IPS DF 6.9 (cell line): Measurements from ENCODE around the gene TBC1D20.

Source experiments
- DNase-seq: peaks from one replicate; pipeline ENCODE4 v3.0.0-alpha.2; 2013; ENCODE audit warnings: low read depth, low spot score
- H3K27ac ChIP-seq: one replicate; pipeline ENCODE4 v1.5.1; 2013; ENCODE audit warnings: low read length, control low read depth
- H3K27me3 ChIP-seq: 2 replicates; pipeline ENCODE4 v1.6.1; 2013; ENCODE audit warnings: mild to moderate bottlenecking, low read length; ENCODE audit not compliant: control insufficient read depth, insufficient read depth
- H3K36me3 ChIP-seq: 2 replicates; pipeline ENCODE4 v1.6.1; 2013; ENCODE audit warnings: low read length; ENCODE audit not compliant: control insufficient read depth, insufficient read depth
- H3K4me1 ChIP-seq: 2 replicates; pipeline ENCODE4 v1.6.1; 2013; ENCODE audit warnings: low read length; ENCODE audit not compliant: control insufficient read depth, insufficient read depth
- H3K4me3 ChIP-seq: 2 replicates; pipeline ENCODE4 v1.5.1; 2013; ENCODE audit warnings: mild to moderate bottlenecking, low read length
- H3K9me3 ChIP-seq: 2 replicates; pipeline ENCODE4 v1.6.1; 2013; ENCODE audit warnings: low read length, inconsistent platforms; ENCODE audit not compliant: control insufficient read depth, insufficient read depth
- WGBS: extraction: QIAGEN DNeasy Blood & Tissue Kit; methylation state at CpG from one replicate; pipeline ENCODE4 v1.1.7; 2013; ENCODE audit warnings: mixed read lengths, missing lambda C conversion rate; ENCODE audit not compliant: insufficient read length, insufficient coverage; 5-methylcytosine and 5-hydroxymethylcytosine counted together

The TBC1D20 gene

DNA sequence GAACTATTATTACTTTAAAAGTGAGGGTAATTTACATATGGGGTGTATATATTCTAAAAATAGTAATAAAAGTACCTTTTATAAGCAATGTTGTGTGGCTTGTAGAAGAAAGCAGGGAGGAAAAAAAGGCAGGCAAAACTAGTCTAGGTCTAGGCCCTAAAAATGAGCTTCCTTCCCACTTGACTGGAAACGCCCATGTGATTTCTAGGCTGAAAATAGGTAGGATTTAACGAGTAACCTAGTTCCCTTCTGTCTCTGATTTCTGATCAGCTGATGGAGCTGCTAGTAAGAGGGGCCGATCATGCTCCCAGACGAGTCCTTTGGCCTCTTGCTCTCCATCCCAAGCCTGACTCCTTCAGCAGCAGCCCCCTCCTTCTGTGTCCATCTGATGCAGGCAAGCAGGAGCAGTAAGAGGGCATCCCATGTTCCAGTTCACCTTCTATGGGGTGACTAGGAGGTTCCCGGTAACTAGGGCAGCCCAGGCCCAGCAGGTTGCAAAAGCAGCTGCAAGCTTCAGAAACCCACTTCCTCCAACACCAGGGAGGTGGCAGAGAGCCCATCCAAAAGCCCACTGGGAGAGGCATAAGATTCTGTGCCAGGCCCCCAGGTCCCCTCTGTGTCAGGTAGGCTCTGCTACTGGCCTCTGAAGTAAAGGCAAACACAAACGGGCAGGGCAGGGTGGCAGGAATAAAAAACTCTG, 24.4 kb downstream of the TBC1D20 start:
- no CpG with 5 or more reads among the region's 6 CpGs for WGBS
- DNase-seq: no peak
- Histone ChIP-seq H3K27me3 (no peaks in the 10 kb centered on the region), H3K4me1 (peaks cover 4% of the 10 kb centered on the region; the same call in 1 of the 2 replicates), H3K9me3 (no peaks in the 10 kb centered on the region), H3K36me3 (peaks cover 4% of the 10 kb centered on the region), H3K4me3 (no peak overlapping the region), H3K27ac (no peak overlapping the region)

DNA sequence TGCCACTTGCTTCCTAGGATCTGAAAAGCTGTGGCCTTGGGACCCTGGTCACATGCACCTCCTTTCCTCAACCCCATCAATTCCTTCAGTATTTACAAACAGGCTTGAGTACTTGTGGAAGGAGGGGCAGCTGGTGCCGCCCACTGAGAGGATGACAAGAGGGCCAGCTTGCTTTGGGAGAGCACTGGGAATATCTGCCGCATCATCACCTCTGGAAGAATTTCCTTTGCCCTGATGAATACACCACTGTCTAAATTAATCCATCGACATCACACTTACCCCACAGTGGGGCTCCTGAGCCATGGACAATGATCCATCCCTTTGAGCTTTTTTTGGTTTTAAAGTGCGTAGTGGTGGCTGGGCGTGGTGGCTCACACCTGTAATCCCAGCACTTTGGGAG, 25.9 kb downstream of the TBC1D20 start:
- no peak for DNase-seq
- no peaks in the 10 kb centered on the region for H3K27me3 ChIP-seq
- no CpG with 5 or more reads among the region's 5 CpGs for WGBS
- peaks cover 4% of the 10 kb centered on the region; the same call in 1 of the 2 replicates for H3K4me1 ChIP-seq
- no peak overlapping the region for H3K4me3 ChIP-seq
- no peaks in the 10 kb centered on the region for H3K9me3 ChIP-seq
- peaks cover 4% of the 10 kb centered on the region for H3K36me3 ChIP-seq
- H3K27ac ChIP-seq: no peak overlapping the region

DNA sequence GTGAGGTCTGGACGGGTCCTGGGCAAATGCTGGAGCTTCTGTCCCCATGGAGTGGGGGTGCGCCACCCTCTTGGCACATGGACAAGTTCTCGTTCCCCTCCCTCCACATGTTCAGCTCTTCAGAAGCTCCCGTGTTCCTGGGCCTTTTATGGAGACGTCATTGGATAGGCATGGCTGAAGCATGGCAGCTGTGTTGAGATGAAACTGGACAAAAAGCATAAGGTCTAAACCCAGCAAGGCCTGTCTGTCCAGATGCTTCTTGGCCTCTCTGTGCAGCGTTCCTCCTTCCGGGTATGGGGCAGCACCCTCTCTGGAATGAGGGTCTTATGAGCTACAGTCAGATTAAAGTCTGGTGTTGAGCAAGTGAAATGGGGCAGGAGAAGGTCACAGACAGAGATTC, 26.8 kb downstream of the TBC1D20 start:
- WGBS: no CpG with 5 or more reads among the region's 7 CpGs
- H3K27me3 ChIP-seq: no peaks in the 10 kb centered on the region
- H3K4me3 ChIP-seq: no peak overlapping the region
- no peaks in the 10 kb centered on the region for H3K9me3 ChIP-seq
- peaks cover 9% of the 10 kb centered on the region for H3K36me3 ChIP-seq
- H3K27ac ChIP-seq: no peak overlapping the region
- DNase-seq: no peak
- peaks cover 4% of the 10 kb centered on the region; the same call in 1 of the 2 replicates for H3K4me1 ChIP-seq

DNA sequence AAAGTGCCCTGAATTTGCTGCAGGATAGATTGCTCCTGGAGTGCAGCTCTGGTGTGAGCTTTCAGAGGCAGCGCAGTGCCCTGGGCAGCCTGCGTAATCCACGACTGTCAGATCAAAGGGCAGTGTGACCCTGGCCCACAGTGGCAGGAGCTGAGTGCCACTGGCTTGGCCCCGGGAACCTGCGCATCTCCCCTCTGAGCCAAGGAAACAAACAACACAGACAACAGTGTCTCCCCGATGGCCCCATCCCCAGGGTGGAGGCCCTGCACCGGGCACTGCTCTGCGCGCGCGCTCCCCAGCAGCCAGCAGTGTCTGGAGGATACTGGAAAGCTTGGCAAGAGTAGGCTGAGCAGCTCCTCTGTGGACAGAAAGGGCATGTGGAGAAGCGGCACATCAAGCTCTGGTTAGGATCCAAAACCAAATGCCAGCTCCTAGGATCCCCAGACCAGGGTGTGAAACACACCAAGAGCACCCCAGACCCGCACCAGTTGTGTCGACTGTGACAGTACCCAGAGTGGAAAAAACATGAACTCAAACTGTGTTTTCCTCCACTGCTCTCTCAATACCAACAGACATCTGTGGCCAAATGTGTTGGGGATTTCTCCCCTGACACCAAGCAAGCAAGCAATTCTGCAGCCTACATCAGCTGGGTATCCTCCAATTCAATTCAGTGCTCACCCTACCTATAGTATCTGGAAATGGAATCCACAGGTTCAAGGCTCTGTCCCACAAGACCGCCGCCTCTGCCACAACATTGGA, 27.5 kb downstream of the TBC1D20 start:
- H3K27me3 ChIP-seq: no peaks in the 10 kb centered on the region
- no peak overlapping the region for H3K4me3 ChIP-seq
- H3K36me3 ChIP-seq: peaks cover 12% of the 10 kb centered on the region
- H3K4me1 ChIP-seq: peaks cover 4% of the 10 kb centered on the region; the same call in 1 of the 2 replicates
- no CpG with 5 or more reads among the region's 16 CpGs for WGBS
- no peak overlapping the region for H3K27ac ChIP-seq
- no peak for DNase-seq
- H3K9me3 ChIP-seq: no peaks in the 10 kb centered on the region

DNA sequence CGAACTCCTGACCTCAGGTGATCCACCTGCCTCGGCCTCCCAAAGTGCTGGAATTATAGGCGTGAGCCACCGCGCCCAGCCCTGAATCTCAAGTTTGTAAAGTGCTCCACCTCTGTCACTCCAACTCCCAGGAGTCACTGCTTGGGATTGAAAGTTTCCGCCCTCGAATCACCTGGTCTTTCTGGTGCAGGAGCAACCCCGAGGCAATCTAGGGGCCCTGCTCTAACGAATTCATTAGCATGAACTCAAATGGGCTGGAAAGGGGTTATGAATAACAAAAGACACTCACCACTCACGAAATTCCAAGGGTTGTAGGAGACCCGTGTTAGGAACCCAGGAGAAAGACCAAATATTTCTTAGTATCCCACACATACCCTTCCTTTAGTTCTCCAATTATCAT, 28.1 kb downstream of the TBC1D20 start:
- Histone ChIP-seq H3K36me3 (peaks cover 15% of the 10 kb centered on the region), H3K27ac (no peak overlapping the region), H3K27me3 (no peaks in the 10 kb centered on the region), H3K9me3 (no peaks in the 10 kb centered on the region), H3K4me1 (peaks cover 4% of the 10 kb centered on the region; the same call in 1 of the 2 replicates), H3K4me3 (no peak overlapping the region)
- peak; percentile 50 for DNase-seq
- no CpG with 5 or more reads among the region's 11 CpGs for WGBS

DNA sequence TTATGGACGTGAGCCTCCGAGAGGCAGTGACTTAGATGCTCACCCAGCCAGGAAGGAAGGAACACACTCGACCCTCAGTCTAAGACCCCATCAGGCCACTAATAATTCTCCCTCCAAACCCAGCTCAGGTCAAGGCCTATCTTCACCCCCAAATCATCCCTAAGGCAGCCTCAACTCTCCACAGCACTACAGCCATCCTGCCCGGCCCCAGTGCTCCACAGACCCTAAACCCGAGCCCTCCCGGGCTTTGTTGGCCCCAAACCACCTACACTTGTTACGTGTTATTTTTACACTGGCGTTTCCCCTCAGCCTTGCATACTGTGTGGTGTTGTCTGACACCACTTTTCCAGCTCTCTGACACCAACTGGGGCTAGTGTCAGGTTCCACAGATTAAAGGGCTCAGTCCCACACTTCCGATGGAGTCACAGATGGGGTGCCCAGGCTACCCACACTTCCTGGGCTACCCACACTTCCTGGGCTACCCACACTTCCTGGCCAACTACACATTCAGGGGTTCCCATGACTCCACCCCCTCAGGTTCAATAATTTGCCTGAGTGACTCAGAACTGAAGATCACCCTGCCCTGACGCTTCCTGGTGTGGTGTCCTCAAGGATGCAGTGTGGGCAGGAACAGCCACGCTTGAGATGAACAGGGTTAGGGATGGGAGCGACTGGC, 28.9 kb downstream of the TBC1D20 start:
- H3K4me1 ChIP-seq: peaks cover 4% of the 10 kb centered on the region; the same call in 1 of the 2 replicates
- no peak overlapping the region for H3K4me3 ChIP-seq
- H3K27me3 ChIP-seq: no peaks in the 10 kb centered on the region
- DNase-seq: no peak
- no peaks in the 10 kb centered on the region for H3K9me3 ChIP-seq
- peaks cover 15% of the 10 kb centered on the region for H3K36me3 ChIP-seq
- no CpG with 5 or more reads among the region's 12 CpGs for WGBS
- H3K27ac ChIP-seq: no peak overlapping the region

DNA sequence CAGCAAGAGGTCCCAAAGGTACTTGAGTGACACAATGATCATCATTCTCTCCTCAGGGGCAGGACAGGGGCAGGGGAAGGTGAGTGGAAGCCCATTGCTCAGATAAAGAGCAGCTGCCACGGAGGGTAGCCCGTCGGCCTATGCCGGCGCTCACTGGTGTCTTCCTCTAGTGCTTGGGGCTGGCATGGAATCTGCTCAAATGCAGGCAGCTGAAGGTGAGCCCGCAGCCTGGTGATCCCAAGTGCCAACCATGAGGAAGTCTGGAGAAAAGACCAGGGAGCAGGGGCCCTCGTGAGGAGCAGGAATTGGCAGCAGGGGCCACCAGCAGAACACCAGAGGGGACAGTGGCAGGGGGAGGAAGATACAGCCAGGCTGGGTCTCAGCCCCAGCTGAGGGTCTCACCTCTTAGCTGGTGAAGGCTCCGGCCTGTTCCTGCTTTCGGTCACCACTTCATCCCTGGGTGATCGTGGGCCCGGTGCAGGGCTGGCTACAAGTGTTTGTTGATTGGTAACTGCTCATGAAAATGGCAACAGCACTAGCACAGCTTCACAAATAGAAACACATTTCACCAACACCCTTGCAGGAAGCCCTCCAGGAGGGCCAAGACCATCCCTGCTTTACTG, 29.5 kb downstream of the TBC1D20 start:
- Histone ChIP-seq H3K4me3 (no peak overlapping the region), H3K9me3 (no peaks in the 10 kb centered on the region), H3K4me1 (peaks cover 4% of the 10 kb centered on the region; the same call in 1 of the 2 replicates), H3K27ac (no peak overlapping the region), H3K36me3 (peaks cover 15% of the 10 kb centered on the region), H3K27me3 (no peaks in the 10 kb centered on the region)
- DNase-seq: no peak
- no CpG with 5 or more reads among the region's 11 CpGs for WGBS

DNA sequence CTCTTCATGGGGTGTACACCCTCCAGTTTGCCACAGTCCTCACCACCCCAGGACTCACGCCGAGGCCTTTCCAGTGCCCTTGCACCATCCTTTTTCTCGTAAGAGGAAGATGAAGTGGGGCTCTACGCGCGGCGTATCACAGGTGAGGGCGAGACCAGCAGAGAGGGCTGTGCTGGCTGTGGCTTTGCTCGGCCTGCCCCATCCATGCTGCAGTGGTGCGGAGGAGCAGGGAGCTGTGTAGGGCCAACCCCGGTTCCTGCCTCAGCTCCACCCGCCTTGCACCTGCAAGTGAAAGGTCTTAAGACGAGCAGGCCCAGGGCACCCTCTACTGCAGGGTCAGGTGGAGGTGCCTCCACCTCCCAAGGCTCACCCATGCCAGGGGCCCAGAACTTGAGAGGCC, 30.1 kb downstream of the TBC1D20 start:
- no peak for DNase-seq
- Histone ChIP-seq H3K4me3 (no peak overlapping the region), H3K4me1 (peaks cover 4% of the 10 kb centered on the region; the same call in 1 of the 2 replicates), H3K9me3 (no peaks in the 10 kb centered on the region), H3K27me3 (no peaks in the 10 kb centered on the region), H3K36me3 (peaks cover 17% of the 10 kb centered on the region), H3K27ac (no peak overlapping the region)
- WGBS: no CpG with 5 or more reads among the region's 13 CpGs

DNA sequence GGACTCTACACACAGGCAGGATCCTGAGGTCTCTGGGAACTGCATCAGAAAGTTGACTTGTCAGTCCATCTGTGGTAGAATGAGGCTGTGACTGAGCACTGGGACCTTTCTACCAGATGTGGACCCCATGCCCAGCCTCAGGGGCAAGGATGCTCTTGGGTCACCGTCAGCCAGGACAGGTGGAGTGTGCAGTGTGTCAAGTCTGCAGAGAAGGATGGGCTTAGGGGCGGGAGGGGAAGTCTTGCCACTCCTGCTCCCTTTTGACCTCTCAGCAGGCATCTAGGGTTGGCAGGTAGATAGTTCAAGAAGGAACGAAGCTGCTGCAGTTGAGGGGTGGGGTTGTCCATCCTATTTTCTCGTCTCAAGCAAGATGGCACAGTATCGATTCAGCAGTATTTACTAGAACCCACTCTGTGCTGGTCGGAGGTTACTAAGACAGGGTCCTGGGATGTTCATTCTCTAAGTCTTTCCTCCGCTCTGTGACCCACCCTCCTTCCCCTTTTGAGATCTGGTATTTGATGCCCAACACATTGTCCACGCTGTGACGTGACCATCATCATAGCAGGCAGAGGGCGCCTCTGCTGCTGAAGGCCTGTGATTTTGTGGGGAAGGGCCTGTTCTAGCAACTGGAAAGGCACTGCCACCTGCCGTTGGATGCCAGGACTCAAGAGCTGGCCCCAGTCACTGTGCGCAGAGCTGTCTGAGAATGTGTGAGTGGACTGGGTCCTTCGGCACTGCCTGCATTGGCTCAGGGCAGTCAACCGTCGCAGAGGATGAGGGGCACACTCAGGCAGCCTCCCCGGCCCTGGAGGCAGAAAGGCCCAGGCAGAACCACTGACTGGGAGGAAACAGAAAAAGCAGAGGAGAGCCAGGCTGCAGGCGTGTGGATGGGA, 31.1 kb downstream of the TBC1D20 start:
- no peaks in the 10 kb centered on the region for H3K27me3 ChIP-seq
- peaks cover 4% of the 10 kb centered on the region; the same call in 1 of the 2 replicates for H3K4me1 ChIP-seq
- no peak for DNase-seq
- no CpG with 5 or more reads among the region's 17 CpGs for WGBS
- H3K36me3 ChIP-seq: peaks cover 17% of the 10 kb centered on the region
- no peak overlapping the region for H3K27ac ChIP-seq
- H3K9me3 ChIP-seq: no peaks in the 10 kb centered on the region
- H3K4me3 ChIP-seq: no peak overlapping the region
